GM19239 (cell line): ENCODE results near the gene HS3ST3B1.

Experiments used
- DNase-seq: peaks from one replicate; pipeline ENCODE4 v3.0.0; 2011; ENCODE audit warnings: low spot score; ENCODE audit not compliant: insufficient read length
- FAIRE-seq: peaks from 2 replicates; lab custom pipeline; 2011; peaks lifted over from hg19 to GRCh38; lab: Jason Lieb, UNC

The HS3ST3B1 gene

DNA sequence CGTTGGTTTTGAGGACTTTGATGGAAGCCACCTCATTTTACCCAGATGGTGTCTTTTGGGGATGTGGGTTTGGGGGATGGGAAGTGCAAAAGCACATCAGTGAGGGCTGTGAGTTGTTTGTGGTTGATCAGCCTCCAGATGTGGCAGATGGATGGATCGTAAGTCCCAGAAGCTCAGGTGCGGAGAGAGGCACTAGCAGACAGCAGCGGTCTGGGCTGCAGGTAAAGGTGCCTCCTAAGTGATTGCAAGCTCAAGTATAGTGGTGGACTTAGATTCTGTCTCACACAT, 18.0 kb downstream of the HS3ST3B1 start:
- no peak for DNase-seq
- no peak for FAIRE-seq

DNA sequence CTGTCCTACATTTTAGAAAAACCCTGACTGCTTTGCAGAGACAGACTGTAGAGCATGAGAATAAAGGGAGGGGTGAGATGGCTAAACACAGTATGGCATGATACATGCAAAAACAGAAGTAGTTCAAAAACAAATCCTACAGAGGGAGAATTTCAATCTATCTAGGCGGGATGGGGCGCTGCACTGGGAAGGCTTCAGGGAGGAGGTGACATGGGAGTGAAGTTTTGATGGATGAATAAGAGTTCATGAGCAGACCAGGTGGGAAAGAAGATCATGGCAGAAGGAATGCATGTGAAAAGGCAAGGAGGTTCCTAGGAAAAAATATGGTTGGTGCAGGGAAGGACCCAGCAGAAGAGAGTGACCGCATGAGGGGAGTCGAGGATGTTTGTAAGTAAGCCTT, 19.2 kb downstream of the HS3ST3B1 start:
- DNase-seq: no peak

DNA sequence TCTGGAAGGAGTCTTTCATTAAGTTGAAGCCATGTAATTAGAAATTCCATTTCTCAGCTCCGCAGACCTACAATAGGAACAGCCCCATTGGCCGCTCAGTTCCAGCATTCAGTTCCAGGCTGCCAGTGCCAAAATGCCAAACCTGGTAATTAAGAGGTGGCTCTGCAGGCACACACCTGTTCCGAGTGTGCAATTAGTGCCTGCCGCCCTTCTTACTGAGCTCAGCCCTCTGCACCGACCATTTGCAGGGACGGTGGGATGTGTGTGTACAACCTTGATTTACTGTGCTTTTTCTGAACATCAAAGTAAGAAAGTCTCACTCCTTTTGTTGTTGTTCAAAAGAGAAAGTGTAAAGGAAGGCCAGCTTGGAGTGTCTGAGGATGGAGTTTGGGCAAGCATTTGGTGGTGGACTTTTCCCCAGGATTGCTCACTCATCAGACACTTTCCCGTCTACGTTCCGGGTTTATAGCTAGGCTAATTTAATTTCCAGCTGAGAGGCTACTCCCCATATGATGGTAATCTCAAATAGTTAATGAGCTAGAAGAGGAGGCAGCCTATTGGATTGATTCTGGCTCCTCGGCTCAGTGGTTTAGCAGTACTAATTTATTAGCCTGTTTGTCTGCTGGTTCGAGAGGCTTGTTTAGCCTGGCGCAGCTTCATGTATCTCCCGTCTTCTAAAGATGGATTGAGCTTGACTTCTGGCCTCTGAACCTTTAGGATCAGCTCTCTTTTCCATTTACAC, 20.0 kb downstream of the HS3ST3B1 start:
- FAIRE-seq: no peak

More for the DNA sequence above, 19.2 kb downstream of the HS3ST3B1 start:
- no peak for FAIRE-seq

DNA sequence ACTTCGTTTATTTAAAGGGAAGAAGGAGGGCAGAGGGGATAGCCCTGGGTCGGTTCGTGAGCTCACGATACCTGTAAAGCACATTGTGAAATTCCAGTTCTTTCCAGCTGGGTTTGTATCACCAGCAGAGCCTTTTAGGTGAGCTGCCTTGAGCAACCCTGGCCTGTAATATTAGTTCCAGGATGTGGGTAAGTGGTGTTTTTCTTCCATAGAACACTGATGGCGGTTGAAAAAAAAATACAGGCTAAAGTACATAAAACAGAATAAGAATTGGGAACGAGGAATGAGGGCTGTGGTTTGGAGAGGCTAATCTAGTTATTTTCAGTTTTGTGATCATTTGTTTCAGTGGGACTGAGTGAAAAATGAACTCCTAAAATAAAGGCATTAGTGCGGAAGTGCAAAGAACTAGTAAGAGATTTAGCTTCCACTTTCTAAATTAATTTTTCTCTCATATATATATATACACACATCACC, 20.6 kb downstream of the HS3ST3B1 start:
- DNase-seq (no peak), FAIRE-seq (no peak)

More for the DNA sequence above, 20.0 kb downstream of the HS3ST3B1 start:
- DNase-seq: no peak

DNA sequence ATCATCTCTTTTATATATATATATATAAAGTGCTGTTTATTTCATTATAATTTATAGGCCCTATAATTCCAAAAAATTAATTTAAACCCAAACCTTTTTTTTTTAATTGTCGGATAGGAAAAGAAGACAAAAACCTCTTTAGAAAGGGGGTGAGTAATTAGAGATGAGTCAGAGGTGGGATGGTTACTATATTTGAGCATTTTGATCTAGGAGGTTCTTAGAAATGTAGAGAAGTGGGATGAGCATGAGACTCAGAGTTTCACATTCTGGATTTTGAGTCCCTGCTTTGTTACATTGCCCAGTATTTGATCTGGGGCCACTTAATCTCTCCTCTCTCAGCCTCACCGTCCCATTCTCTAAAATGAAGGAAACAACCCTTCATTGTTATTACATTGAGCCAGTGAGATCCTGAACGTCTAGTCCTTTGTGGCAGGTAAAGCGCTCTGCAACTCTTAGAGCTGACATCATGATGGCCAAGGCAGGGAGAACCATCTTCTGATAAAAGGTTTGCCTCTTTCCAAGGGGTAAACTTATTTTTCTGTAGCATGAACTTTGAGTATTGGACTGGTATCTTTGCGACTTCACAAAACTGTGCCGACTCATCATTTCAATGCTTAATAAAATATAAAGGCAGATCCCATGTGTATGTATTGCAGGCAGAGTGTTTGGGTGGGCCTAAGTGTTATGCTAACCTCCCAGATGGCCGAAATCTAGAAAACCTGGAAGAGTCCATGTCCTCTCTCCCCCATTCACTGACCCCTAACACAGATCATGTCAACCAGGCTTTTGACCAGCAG, 21.3 kb downstream of the HS3ST3B1 start:
- DNase-seq (no peak), FAIRE-seq (no peak)

DNA sequence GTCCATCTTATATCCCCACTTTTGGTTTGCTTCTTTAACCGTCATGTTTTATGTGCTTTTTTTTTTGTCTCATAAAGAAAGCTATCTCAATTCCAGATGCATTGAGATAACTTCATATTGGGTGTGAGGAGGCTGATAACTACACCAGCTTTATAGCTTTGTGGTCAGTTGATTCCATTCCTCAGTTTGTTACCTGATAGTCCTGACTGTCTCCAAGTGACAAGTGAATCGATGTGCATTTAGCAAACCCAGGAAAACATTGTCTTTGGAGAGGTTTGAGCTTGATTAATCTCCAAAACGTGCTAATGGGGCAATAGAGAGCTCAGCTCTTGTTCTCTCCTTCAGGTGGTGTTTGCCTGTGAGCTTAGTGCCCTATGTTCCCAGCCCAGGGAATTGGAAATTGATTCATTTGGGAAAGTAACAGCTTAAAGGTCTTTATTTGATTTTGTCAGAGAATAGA, 22.7 kb downstream of the HS3ST3B1 start:
- DNase-seq: no peak
- FAIRE-seq: no peak

DNA sequence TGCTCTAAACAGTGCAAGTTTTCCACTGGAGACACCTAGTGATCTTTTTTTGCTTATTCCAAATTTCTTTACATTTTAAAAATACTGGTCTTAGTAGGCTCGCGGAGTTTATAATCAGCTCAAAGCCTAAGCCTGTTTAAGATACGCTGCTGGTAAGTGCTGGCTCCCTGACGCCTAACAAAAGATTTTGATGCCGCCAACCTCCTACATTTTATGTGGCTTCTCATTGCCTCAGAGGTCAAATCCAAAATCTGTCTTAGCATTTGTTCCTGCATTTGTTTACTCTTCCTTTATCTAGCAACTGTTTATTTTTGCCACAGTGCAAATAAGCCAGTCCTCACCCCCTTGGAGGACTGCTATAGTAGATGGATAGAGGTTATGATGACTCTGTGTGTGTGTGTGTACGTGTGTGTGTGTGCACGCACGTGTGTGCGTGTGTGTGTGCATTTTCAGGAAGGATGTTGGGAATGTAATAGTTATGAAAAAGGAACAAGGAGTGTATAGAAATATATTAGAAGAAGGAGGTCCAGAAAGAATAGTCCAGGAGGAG, 24.8 kb downstream of the HS3ST3B1 start:
- DNase-seq (no peak), FAIRE-seq (no peak)

DNA sequence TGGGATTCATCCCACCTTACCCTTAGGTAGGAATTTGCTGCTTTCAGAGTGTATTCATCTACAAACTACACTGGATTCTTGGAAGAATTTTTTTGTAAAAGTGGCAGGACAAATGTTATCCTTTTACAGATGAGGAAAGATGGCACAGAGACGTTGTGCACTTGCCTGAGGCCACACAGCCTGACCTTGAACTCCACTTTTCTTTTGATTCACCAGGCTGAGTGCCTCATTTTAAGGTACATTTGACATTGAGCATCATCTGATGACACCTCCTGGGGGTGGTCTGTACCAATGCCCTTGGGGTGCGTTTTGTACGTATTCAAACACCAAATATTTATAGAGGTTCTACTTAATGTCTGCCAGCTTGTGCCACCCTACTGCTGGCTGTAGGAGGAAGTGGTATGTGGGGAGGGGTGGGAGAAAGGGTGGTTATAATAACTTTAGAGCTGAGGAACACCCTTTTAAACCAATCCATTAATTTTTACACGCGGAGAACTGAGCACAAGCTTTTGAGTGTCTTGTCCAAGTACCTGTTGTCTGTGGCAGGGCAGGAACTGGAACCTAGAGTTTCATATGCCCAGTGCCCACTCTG, 29.1 kb downstream of the HS3ST3B1 start:
- FAIRE-seq (no peak), DNase-seq (no peak)

DNA sequence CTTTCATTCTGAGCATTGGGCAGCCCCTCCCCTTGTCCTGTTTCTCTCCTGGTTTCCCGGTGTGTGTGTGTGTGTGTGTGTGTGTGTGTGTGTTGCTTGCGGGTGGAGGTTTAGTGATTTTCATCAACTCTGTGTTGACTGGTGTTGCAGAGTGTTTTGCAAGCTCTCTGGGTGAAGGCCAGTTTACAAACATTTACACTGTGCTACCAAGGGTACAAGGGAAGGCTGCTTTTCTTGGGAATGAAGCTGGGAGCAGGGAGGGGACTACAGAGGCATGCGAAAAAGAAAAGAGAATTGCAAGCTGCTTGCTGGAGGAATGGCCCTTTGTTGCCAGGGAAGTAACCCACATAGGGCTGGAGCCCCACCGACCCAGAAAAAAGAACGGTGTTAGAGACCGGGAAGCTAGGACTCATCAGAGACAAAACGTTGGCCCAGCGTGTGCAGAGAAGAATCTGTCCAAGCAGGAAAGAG, 29.6 kb downstream of the HS3ST3B1 start:
- DNase-seq (no peak), FAIRE-seq (no peak)

DNA sequence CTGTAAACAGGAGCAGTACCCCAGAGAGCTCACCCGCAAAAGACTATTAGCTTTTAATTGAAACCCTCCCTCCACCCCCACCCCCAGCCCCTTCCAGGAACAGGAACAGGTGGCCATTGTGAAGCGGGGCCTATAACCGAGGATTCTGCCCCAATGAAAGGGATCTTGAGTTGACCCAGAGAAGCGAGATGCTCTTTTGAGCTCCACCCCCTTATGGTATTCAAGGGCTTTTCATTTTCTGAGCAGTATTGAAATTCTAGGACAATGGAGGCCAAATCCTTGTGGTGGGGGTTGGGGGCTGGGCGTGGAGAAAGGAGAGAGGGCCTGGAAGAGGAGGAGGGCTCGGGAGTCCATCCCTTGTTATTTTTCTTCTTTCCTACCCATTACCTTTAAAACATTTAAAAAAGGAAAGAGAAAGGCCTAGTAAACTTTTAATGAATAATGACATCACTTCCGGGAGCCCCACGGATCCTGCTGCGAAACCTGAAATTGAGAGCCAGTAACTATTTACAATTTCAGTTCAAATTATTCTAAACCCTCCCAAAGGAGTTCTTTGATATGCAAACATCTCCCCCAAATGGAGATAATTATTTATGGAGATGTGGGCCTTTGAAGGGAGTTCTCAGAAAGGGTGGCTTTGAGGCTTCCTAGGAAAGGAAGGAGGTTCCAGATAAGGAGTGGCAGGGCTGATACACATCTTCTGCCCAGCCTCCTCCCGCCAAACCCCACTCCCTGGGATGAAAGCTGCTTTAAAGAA, 30.5 kb downstream of the HS3ST3B1 start:
- FAIRE-seq (no peak), DNase-seq (no peak)

DNA sequence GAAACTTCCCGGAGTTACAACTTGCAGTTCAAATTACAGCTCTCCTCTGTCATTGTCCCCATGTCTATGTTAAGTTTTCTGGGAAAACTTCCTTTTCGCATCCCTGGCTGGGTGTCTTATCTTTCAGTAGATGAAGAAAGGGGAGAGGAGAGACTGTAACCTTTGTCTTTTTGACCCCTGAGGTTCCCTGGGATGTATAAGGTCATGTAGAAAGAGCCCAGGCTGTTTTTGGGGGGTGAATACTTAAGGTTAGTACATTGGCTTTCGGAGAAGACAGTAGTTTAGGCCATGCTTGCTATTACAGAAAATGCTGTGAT, 31.1 kb downstream of the HS3ST3B1 start:
- FAIRE-seq: no peak
- DNase-seq: no peak

DNA sequence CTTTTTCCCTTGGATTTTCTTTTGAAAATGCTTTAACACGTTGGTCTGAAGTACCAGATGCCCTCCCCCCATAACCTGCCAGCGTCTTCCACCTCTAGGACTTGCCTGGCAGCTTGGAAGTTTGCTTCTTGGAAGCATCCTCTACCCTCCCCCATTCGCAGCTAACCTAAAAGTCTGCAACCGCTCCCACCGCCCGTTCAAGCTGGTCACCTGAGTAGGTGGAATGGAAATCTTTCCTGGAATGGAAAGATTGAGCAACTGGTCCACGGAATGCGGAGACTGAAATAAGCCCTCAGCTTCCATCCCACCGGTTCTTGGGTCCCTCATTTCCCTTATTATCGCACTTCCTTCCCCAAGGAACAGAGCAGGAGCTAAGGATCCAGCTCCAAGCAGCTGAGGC, 31.4 kb downstream of the HS3ST3B1 start:
- FAIRE-seq (no peak), DNase-seq (no peak)

DNA sequence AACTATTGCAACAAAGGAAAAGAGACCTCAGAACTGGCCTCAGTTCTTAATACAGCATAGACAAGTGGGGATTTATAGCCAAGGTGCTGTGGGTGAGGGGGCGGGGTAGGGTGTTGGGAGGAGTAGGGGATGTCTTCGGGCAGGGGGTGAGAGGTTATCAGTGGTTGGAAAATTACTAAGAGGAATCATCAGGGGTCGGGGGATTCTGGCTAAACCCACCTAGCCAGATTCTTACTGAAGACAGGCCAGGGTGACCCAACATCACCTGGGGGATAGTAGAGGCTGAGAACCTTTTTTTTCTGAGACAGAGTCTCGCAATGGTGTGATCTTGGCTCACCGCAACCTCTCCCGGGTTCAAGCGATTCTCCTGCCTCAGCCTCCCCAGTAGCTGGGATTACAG, 32.6 kb downstream of the HS3ST3B1 start:
- no peak for DNase-seq
- FAIRE-seq: no peak

DNA sequence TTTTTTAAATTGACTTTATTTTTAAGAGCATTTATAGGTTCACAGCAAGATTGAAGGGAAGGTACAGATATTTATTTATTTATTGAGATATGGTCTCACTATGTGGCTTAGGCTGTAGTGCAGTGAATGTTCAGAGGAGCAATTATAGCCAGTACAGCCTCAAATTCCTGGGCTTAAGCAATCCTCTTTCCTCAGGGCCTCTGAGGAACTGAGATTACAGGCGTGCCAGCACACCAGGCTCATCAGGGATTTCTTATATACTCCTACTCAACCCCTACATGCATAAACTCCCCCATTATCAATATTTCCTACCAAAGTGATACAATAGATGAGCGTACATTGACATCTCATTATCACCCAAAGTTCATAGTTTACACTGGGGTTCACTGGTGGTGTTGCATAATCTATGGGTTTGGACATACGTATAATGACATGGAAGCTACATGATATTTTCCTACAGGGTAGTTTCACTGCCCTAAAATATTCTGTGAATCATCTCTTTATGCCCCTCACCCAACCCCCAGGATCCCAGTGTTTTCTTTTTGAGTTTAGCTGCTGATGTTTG, 33.5 kb downstream of the HS3ST3B1 start:
- no peak for DNase-seq
- FAIRE-seq: no peak

DNA sequence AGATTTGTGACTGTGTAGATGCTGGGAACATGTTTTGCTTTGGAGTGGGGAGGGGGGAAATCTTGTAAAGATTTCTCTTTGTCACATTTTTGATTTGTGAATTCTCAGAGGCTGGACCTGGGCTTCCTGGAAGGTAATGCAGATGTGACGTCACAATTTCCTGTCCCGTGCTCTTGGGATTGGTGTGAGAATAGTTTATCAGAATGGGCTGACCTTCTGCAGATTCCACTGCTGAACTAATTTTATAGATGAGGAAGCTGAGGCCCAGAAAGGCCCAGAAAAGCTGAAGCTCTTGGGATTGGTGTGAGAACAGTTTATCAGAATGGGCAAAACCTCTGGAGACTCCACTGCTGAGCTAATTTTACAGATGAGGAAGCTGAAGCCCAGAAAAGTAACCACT, 34.0 kb downstream of the HS3ST3B1 start:
- FAIRE-seq (no peak), DNase-seq (no peak)

DNA sequence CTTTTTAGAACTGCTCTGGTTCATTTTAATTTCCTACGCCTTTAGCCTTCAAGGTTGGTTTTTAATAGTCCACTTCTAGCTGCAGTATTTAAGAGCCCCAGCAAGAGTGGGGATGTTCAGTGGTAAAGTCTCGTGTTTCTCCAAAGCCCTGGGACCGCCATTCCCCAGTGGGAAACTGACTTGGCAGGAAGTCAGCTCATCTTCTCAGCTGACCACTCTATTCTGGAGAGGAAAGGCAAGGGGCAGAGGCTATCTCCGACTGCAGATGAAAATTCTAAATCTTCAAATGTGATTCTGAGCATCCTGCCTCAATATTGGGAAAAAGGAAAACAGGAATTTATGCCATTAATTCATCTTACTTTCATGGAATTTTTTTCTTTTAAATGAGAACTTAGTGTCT, 35.5 kb downstream of the HS3ST3B1 start:
- no peak for FAIRE-seq
- no peak for DNase-seq

DNA sequence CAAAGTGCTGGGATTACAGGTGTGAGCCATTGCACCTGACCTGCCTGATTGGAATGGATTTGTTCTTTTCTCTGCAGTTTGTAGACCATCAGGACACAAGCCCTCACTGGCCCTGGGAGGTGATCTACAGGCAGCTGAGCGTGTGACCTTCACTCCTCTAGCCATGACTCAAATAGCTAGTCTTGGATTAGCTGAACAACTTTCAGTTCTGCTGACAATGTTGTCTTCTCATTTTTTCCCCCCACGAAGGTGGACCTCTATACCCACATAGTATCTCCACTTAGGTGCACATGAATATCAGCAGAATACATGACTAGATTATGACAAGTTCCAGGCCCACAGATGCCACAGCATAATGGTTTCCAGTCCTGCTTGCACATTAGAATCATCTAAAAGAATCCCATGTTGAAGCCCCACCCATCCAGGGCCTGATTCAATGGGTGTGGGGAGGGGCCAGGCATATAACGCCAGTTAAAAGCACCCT, 36.8 kb downstream of the HS3ST3B1 start:
- DNase-seq (no peak), FAIRE-seq (no peak)

DNA sequence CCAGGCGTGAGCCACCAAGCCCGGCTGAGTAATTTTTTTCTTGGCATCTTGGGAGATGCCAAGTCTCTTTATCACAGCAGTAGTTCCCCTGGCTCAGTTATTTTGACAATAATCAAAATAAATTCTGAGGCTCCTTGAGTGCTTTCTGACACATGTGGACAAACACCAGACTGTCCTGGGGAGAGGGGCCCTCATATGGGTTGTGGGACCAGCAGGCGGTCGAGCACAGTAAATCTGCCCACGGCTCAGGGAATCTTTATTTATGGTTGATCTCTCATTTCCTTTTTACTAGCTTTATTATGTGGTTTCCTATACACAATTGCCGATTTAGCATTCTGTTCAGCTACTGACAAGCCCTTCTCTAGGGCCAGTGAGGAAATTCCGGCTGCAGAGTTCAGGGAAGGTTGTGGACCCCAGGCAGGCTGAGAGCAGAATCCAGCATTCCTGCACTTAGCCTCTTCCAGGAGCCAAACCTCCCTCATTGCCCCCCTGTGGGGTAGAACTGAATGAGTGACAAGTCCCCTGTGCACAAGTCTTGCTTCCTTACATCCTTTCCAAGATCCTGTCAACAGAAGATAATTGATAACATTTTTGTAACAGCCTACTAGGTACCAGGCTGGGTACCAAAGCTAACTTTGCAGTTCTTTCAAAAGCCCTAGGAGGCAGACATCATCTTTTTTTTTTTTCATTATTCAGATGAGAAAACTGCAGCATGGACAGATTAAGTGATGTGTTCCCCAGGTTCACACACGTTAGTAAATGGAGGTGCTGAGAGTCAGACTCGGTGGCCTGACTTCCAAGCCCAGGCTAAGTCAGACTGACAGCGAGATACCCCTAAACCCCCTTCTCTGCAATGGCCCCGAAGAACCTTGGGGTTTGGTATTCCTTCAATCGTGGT, 40.2 kb downstream of the HS3ST3B1 start:
- no peak for DNase-seq

DNA sequence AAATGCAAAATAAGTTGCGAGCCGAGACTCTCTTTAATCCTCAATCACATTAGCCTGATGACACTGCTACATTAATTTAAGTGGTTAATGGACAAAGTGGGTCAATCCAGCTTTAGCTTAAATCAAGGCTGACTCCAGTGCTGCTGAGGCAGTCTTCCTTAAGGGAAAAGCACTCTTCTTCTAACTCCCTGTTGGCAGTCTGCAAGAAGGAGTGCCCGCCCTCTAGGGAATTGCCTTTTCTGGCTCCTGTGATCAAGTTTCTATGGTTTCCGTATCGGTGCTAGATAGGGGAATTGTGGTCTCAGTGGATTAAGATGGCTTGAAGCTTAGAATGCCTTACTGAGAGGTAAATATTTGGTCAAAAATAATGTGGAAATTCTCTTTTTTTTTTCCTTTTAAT, 41.0 kb downstream of the HS3ST3B1 start:
- no peak for DNase-seq
- no peak for FAIRE-seq

More for the DNA sequence above, 40.2 kb downstream of the HS3ST3B1 start:
- FAIRE-seq: no peak
